WTC11 (cell line): Measurements from ENCODE around the gene CHN1.

ENCODE experiments used
- CBFB ChIP-seq: sonication (generic); formaldehyde crosslinking; IDR thresholded peaks from 2 replicates; pipeline ENCODE4 v1.8.1; 2022; ENCODE audit warnings: mild to moderate bottlenecking, low read depth, missing genetic modification reagents
- CTCF ChIP-seq: fragments of 200-600 bp; IDR thresholded peaks from 2 replicates; pipeline ENCODE4 v1.8.0; 2022; ENCODE audit warnings: antibody characterized with exemption
- ESRRA ChIP-seq: sonication (generic); formaldehyde crosslinking; IDR thresholded peaks from 2 replicates; pipeline ENCODE4 v1.8.1; 2022; ENCODE audit warnings: mild to moderate bottlenecking, missing genetic modification reagents, borderline replicate concordance
- MXD4 ChIP-seq: fragments of 250-450 bp; sonication (Bioruptor Pico); IDR thresholded peaks from 2 replicates; pipeline ENCODE4 v1.8.0; 2021; ENCODE audit warnings: mild to moderate bottlenecking, moderate library complexity, borderline replicate concordance
- OVOL2 ChIP-seq: fragments of 250-450 bp; sonication (Bioruptor Pico); IDR thresholded peaks from 2 replicates; pipeline ENCODE4 v1.9.0; 2021; ENCODE audit warnings: mild to moderate bottlenecking, borderline replicate concordance
- SP1 ChIP-seq: sonication (generic); formaldehyde crosslinking; conservative IDR thresholded peaks from 2 replicates; pipeline ENCODE4 v1.8.1; 2022; ENCODE audit warnings: missing genetic modification reagents
- ZBTB21 ChIP-seq: sonication (generic); formaldehyde crosslinking; IDR thresholded peaks from 2 replicates; pipeline ENCODE4 v1.8.1; 2023; ENCODE audit warnings: mild to moderate bottlenecking, missing genetic modification reagents, borderline replicate concordance
- ZNF219 ChIP-seq: sonication (generic); formaldehyde crosslinking; IDR thresholded peaks from 2 replicates; pipeline ENCODE4 v1.8.0; 2023; ENCODE audit warnings: missing genetic modification reagents, mild to moderate bottlenecking, borderline replicate concordance
- TF ChIP-seq, protein P1 (sequence below): sonication (generic); formaldehyde crosslinking; IDR thresholded peaks from 2 replicates; pipeline ENCODE4 v1.8.0; 2022; ENCODE audit warnings: missing genetic modification reagents
- TF ChIP-seq, protein P2 (sequence below): sonication (generic); formaldehyde crosslinking; IDR thresholded peaks from 2 replicates; pipeline ENCODE4 v1.8.0; 2022; ENCODE audit warnings: mild to moderate bottlenecking, missing genetic modification reagents
- TF ChIP-seq, protein P3 (sequence below): sonication (generic); formaldehyde crosslinking; IDR thresholded peaks from 2 replicates; pipeline ENCODE4 v1.8.0; 2022; ENCODE audit warnings: mild to moderate bottlenecking, missing genetic modification reagents

- TF ChIP-seq, protein P1, sequence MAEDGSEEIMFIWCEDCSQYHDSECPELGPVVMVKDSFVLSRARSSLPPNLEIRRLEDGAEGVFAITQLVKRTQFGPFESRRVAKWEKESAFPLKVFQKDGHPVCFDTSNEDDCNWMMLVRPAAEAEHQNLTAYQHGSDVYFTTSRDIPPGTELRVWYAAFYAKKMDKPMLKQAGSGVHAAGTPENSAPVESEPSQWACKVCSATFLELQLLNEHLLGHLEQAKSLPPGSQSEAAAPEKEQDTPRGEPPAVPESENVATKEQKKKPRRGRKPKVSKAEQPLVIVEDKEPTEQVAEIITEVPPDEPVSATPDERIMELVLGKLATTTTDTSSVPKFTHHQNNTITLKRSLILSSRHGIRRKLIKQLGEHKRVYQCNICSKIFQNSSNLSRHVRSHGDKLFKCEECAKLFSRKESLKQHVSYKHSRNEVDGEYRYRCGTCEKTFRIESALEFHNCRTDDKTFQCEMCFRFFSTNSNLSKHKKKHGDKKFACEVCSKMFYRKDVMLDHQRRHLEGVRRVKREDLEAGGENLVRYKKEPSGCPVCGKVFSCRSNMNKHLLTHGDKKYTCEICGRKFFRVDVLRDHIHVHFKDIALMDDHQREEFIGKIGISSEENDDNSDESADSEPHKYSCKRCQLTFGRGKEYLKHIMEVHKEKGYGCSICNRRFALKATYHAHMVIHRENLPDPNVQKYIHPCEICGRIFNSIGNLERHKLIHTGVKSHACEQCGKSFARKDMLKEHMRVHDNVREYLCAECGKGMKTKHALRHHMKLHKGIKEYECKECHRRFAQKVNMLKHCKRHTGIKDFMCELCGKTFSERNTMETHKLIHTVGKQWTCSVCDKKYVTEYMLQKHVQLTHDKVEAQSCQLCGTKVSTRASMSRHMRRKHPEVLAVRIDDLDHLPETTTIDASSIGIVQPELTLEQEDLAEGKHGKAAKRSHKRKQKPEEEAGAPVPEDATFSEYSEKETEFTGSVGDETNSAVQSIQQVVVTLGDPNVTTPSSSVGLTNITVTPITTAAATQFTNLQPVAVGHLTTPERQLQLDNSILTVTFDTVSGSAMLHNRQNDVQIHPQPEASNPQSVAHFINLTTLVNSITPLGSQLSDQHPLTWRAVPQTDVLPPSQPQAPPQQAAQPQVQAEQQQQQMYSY (CRISPR knock-in tag), result no peak
- TF ChIP-seq SP1 (CRISPR knock-in tag), result no peak
- TF ChIP-seq CTCF, result no peak
- TF ChIP-seq ZBTB21 (CRISPR knock-in tag), result no peak
- TF ChIP-seq, protein P2, sequence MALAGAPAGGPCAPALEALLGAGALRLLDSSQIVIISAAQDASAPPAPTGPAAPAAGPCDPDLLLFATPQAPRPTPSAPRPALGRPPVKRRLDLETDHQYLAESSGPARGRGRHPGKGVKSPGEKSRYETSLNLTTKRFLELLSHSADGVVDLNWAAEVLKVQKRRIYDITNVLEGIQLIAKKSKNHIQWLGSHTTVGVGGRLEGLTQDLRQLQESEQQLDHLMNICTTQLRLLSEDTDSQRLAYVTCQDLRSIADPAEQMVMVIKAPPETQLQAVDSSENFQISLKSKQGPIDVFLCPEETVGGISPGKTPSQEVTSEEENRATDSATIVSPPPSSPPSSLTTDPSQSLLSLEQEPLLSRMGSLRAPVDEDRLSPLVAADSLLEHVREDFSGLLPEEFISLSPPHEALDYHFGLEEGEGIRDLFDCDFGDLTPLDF (CRISPR knock-in tag), result no peak
- no peak for TF ChIP-seq ZNF219 (CRISPR knock-in tag)
- TF ChIP-seq CBFB, result no peak
- TF ChIP-seq, protein P3, sequence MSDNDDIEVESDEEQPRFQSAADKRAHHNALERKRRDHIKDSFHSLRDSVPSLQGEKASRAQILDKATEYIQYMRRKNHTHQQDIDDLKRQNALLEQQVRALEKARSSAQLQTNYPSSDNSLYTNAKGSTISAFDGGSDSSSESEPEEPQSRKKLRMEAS (CRISPR knock-in tag), result no peak
- no peak for TF ChIP-seq MXD4 (CRISPR knock-in tag)
- TF ChIP-seq ESRRA (CRISPR knock-in tag), result no peak
- no peak for TF ChIP-seq OVOL2
Measured at GRCh38 chr2:174874085-174874484, 131.1 kb downstream of the CHN1 start.
